Vagina (tissue), 2 donors: Measurements from ENCODE around the gene EPS15.

ENCODE experiments used
- CTCF ChIP-seq, 3 experiments: fragments of 450-650 bp in 2 of 3; fragments of 200-600 bp in 1 of 3; sonication (generic) in 1 of 3; IDR thresholded peaks; one replicate each; pipeline ENCODE4 v1.5.1; 2017 to 2019; ENCODE audit warnings: antibody characterized with exemption in 3 of 3, mild to moderate bottlenecking in 2 of 3, moderate library complexity in 2 of 3
- POLR2A ChIP-seq, 2 donors: fragments of 450-650 bp; IDR thresholded peaks; one replicate each; pipeline ENCODE4 v1.6.1; 2017; ENCODE audit warnings: antibody characterized with exemption in 2 of 2, mild to moderate bottlenecking in 2 of 2, moderate library complexity in 2 of 2
- POLR2AphosphoS5 ChIP-seq, 2 donors: sonication (generic); formaldehyde crosslinking; IDR thresholded peaks; one replicate each; pipeline ENCODE4 v1.9.0; 2017; ENCODE audit warnings: antibody characterized with exemption in 2 of 2, mild to moderate bottlenecking in 2 of 2, low read depth in 1 of 2; ENCODE audit not compliant: insufficient read depth in 1 of 2

- no peak for TF ChIP-seq CTCF (IDR thresholded peaks at IDR 0.05)
- TF ChIP-seq POLR2A (IDR thresholded peaks at IDR 0.05): no peak
- no peak for TF ChIP-seq POLR2AphosphoS5 (IDR thresholded peaks at IDR 0.05; ENCODE audit: insufficient read depth in 1 of 2, low read depth in 1 of 2)
These were observed 76.5 kb downstream of the EPS15 start for GRCh38 chr1:51442616-51443015.
